Ishikawa (cell line): ENCODE measurements around the gene RAB32.

Experiments used
- CEBPB ChIP-seq: IDR thresholded peaks from 2 replicates; pipeline ENCODE4 v1.6.1; 2012
- CREB1 ChIP-seq: IDR thresholded peaks from 2 replicates; pipeline ENCODE4 v1.6.1; 2012; ENCODE audit warnings: low read depth
- EGR1 ChIP-seq: IDR thresholded peaks from 2 replicates; pipeline ENCODE4 v1.6.1; 2012
- EP300 ChIP-seq: IDR thresholded peaks from 2 replicates; pipeline ENCODE4 v1.6.1; 2012; ENCODE audit warnings: borderline replicate concordance
- FOXM1 ChIP-seq: IDR thresholded peaks from 2 replicates; pipeline ENCODE4 v1.6.1; 2012; ENCODE audit warnings: low read depth, borderline replicate concordance
- MAX ChIP-seq: IDR thresholded peaks from 2 replicates; pipeline ENCODE4 v1.6.1; 2012
- NFIC ChIP-seq: IDR thresholded peaks from 2 replicates; pipeline ENCODE4 v1.6.1; 2012
- RAD21 ChIP-seq: IDR thresholded peaks from 2 replicates; pipeline ENCODE4 v1.6.1; 2012; ENCODE audit warnings: low read depth
- REST ChIP-seq: IDR thresholded peaks from 2 replicates; pipeline ENCODE4 v1.6.1; 2012; ENCODE audit warnings: low read depth, mild to moderate bottlenecking
- TAF1 ChIP-seq: IDR thresholded peaks from 2 replicates; pipeline ENCODE4 v1.6.1; 2012; ENCODE audit warnings: low read depth, mild to moderate bottlenecking
- TCF12 ChIP-seq: IDR thresholded peaks from 2 replicates; pipeline ENCODE4 v1.6.1; 2012; ENCODE audit warnings: low read depth
- TEAD4 ChIP-seq: IDR thresholded peaks from 2 replicates; pipeline ENCODE4 v1.6.1; 2012
- USF1 ChIP-seq: IDR thresholded peaks from 2 replicates; pipeline ENCODE4 v1.6.1; 2012
- YY1 ChIP-seq: IDR thresholded peaks from 2 replicates; pipeline ENCODE4 v1.6.1; 2012; ENCODE audit warnings: low read depth
- ZBTB7A ChIP-seq: IDR thresholded peaks from 2 replicates; pipeline ENCODE4 v1.6.1; 2012; ENCODE audit warnings: low read depth

RAB32 gene

GRCh38 chr6:146581968-146582367, 38.3 kb downstream of the RAB32 start:
- no peak for TF ChIP-seq CREB1
- TF ChIP-seq EP300: no peak
- TF ChIP-seq YY1: no peak
- no peak for TF ChIP-seq TAF1
- no peak for TF ChIP-seq REST
- TF ChIP-seq RAD21: no peak
- no peak for TF ChIP-seq FOXM1
- no peak for TF ChIP-seq NFIC
- TF ChIP-seq TCF12: no peak
- TF ChIP-seq ZBTB7A: no peak
- no peak for TF ChIP-seq CEBPB
- TF ChIP-seq MAX: no peak
- no peak for TF ChIP-seq EGR1

DNA sequence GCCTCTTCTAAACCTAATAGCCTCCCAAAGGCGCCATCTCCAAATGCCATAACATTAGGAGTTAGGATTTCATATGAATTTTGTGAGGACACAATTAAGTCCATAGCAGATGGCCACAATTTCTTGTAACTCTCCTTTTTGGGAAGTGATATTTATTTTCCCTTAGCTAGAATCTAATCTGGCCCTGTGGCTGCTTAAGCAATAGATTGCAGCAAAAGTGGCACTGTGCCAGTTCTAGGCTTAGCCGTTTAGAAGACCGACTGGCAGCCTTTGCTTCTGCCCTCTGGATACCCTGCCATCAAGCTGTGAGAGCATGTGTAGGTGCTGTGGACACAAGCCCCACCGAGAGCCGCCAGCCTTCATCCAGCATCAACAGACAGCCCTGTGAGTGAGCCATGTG, 39.2 kb downstream of the RAB32 start:
- TF ChIP-seq REST (no peak), TAF1 (no peak), EGR1 (no peak), USF1 (no peak), NFIC (no peak), CEBPB (no peak), ZBTB7A (no peak), RAD21 (no peak), MAX (no peak), CREB1 (no peak), TCF12 (no peak), EP300 (no peak), TEAD4 (no peak), YY1 (no peak), FOXM1 (no peak)

DNA sequence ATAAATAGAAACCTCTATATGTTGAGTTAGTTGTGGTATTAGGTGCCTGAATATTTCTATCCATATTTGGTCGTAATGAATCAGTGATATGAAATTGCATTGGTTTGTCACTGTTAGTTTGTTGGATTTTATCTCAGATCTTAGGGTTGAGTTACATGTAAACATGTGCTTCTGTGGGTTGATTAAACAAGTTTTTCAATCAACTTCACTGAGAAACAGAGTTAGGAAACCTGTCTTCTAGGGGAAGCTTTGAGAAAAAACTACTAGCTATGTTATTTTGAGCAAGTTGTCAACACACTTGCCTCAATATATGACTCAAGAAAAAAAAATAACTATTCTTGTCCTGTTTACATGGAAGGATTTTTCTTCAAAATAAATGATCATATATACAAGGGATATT, 40.3 kb downstream of the RAB32 start:
- TF ChIP-seq TAF1 (no peak), FOXM1 (no peak), TCF12 (no peak), ZBTB7A (no peak), RAD21 (no peak), TEAD4 (no peak), EGR1 (no peak), CREB1 (no peak), YY1 (no peak), EP300 (no peak)

DNA sequence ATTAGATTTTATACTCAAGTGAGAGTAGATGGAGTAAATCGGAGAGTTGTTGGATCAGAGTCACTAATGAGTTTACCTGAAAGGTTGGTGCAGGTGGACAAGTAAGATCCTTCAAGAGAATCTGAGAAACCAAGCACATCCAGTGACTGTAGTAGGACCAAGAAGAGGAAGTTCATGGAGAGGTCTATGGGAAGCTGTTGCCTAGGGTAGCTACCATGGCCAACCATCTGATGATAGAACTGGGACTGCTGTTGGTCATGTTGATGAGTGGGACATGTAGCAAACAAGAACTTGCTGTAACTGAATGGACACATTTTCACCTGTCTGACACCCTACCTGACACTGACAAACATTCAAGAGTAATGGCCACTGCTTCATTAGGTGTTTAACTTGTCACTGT, 43.8 kb downstream of the RAB32 start:
- TF ChIP-seq CEBPB (no peak), TEAD4 (no peak), EP300 (no peak), NFIC (no peak), RAD21 (no peak), YY1 (no peak)

GRCh38 chr6:146590492-146590891, 46.9 kb downstream of the RAB32 start:
- no peak for TF ChIP-seq TEAD4

DNA sequence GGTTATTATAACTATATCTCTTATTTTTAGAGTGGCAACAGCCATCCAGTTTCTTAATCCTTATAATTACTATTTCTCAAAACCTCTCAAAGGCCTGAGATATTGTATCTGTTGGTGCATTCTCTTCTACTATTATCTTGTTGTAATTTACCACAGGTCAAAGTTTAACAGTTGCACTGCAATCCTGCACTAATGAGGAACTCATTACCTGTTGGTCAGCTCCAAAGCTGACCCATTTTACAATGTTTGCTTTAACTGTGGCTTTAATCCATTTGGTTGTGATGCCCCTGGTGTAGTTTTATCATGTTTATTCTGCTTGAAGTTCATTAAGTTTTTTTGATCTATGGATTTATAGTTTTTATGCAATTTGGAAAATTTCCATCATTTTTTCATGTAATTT, 48.8 kb downstream of the RAB32 start:
- TF ChIP-seq YY1: no peak
- no peak for TF ChIP-seq NFIC
- TF ChIP-seq CEBPB: no peak
- no peak for TF ChIP-seq MAX
- TF ChIP-seq RAD21: no peak
- no peak for TF ChIP-seq ZBTB7A
- no peak for TF ChIP-seq FOXM1
- TF ChIP-seq TEAD4: no peak
- TF ChIP-seq CREB1: no peak
- no peak for TF ChIP-seq TAF1
- no peak for TF ChIP-seq EGR1
- no peak for TF ChIP-seq USF1
- TF ChIP-seq TCF12: no peak
- no peak for TF ChIP-seq EP300
- no peak for TF ChIP-seq REST
